ENCODE results near the gene WDR93.

- TF ChIP-seq FOXP2 (optimal IDR thresholded peaks at IDR 0.05; ENCODE audit: borderline replicate concordance, extremely low read depth, extremely low read length, insufficient read depth), result no peak
- TF ChIP-seq SIN3A (IDR thresholded peaks at IDR 0.05; ENCODE audit: borderline replicate concordance, insufficient read depth, low read length), result no peak
- TF ChIP-seq POLR2AphosphoS5 (IDR thresholded peaks at IDR 0.05; ENCODE audit: low read depth, low read length), result no peak
- TF ChIP-seq TAF1 (IDR thresholded peaks at IDR 0.05; ENCODE audit: borderline replicate concordance, insufficient read depth, low read length), result no peak
- TF ChIP-seq REST (IDR thresholded peaks at IDR 0.05; ENCODE audit: insufficient read depth in 1 of 2, low read depth in 2 of 2, low read length in 2 of 2), result no peak
Measured at GRCh38 chr15:89758981-89759380, 68.4 kb downstream of the WDR93 start.

Data from PFSK-1 (cell line).